GM12892 (cell line): ENCODE results near the gene FUZ.

Experiments
- POLR2A ChIP-seq: IDR thresholded peaks from 2 replicates; pipeline ENCODE4 v1.6.1; 2011; ENCODE audit warnings: low read depth, low read length, control low read depth
- POLR2AphosphoS5 ChIP-seq: IDR thresholded peaks from 2 replicates; pipeline ENCODE4 v1.6.1; 2011; ENCODE audit warnings: low read depth, low read length, control low read depth

DNA sequence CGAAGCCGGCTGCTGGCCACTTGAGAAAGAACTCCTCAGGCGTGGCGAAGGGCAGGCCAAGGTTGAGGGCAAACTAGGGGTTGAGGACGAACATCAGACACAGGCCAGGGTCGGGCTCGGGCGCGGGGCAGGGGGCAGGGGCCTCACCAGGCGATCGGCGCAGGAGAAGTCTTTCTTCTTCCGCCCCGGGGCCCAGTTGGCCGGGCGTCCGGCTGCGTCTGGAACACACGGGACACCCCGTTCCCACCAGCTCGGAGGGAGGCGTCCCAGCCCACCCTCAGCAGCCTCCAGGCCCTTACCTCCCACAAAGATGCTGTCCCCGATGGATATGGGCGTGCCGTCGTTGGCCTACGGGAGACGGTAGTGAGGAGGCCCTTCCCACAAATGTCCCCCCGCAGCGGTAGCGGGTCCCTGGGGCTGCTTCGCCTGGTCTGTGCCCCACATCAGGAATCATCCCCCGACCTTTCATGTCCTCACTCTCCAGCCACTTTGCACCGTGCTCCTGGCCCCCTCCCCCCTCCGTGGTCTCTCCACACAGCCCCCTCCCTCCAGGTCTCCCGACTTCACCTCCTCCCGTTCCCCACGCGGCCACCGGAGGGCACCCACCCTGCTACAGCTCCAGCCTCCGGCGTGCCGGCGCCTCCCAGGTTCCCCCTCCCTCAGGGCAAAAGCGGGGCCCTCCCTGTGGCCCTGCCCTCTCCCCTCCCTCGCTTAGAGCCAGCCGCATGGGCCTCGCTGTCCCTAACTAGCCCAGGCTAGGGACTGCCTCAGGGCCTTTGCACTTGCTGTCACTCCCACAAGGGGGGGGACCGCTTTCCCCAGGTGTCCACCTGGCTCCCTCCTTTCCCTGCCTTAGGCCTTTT, 49.5 kb upstream of the FUZ start:
- no peak for TF ChIP-seq POLR2A
- no peak for TF ChIP-seq POLR2AphosphoS5
